H1 (cell line): ENCODE results near the gene APOBEC3G.
A peak's percentile ranks its signal among the peaks of the same experiment; 100 is the strongest.

Experiments
- CHD2 ChIP-seq: IDR thresholded peaks from 2 replicates; pipeline ENCODE4 v1.6.1; 2012; ENCODE audit warnings: low read length, improper control_type of control experiment
- CTCF ChIP-seq, 3 experiments: IDR thresholded peaks; 1 replicate in 2 of 3; 2 replicates in 1 of 3; pipeline versions ENCODE4 v1.5.1 to v1.6.1; 2011; ENCODE audit warnings: low read length in 3 of 3, mild to moderate bottlenecking in 3 of 3, inconsistent platforms in 2 of 3, low read depth in 1 of 3, moderate library complexity in 1 of 3; ENCODE audit not compliant: insufficient read depth in 1 of 3; ENCODE audit errors: control extremely low read depth in 1 of 3
- GABPA ChIP-seq: IDR thresholded peaks from 2 replicates; pipeline ENCODE4 v1.6.1; 2011; ENCODE audit warnings: mild to moderate bottlenecking, low read length, moderate library complexity, borderline replicate concordance; ENCODE audit not compliant: insufficient read depth
- TAF1 ChIP-seq: IDR thresholded peaks from 2 replicates; pipeline ENCODE4 v1.6.1; 2011; ENCODE audit warnings: mild to moderate bottlenecking, low read depth, low read length

GRCh38 chr22:39068033-39068785 lies 8.9 kb upstream of the APOBEC3G start:
- TF ChIP-seq CHD2 (no peak), CTCF (IDR thresholded peaks at IDR 0.05; ENCODE audit: control extremely low read depth in 1 of 3, insufficient read depth in 1 of 3, low read depth in 1 of 3, low read length in 3 of 3) (peak in 1 of 3 experiments; percentile 31; a peak in 1 of 4 replicates), TAF1 (no peak), GABPA (no peak)
